HG02763 (cell line): ENCODE measurements around the gene C6orf47.
A peak's percentile ranks its signal among the peaks of the same experiment; 100 is the strongest.

Experiments
- ATAC-seq: cut with Tn5 transposase; IDR thresholded peaks from one replicate; pipeline ENCODE4 v1.9.1; 2021; ENCODE audit warnings: mild to moderate bottlenecking, moderate library complexity; ENCODE audit not compliant: unreplicated experiment

Gene C6orf47

GRCh38 chr6:31636698-31637596 is 23.6 kb downstream of the C6orf47 start:
- no peak for ATAC-seq

GRCh38 chr6:31634969-31635575 is 25.5 kb downstream of the C6orf47 start:
- no peak for ATAC-seq

- no peak for ATAC-seq
Observed at GRCh38 chr6:31634131-31634530, 26.4 kb downstream of the C6orf47 start.

DNA sequence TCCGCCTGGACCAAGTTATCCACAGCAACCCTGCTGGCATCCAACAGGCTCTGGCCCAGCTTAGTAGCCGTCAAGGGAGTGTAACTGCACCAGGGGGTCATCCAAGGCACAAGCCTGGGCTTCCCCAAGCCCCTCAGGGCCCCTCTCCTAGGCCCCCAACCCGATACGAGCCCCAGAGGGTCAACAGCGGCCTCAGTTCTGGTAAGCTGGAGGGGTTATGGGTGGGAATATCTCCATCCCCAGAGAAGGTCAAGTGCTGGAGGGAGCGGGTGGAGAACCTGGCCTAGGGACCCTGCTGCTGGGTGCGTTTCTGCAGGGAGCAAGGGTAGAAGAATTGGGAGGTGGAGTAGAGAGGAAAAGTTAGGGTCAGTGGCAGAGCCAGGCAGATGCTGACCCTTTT is 27.1 kb downstream of the C6orf47 start:
- ATAC-seq, result no peak

DNA sequence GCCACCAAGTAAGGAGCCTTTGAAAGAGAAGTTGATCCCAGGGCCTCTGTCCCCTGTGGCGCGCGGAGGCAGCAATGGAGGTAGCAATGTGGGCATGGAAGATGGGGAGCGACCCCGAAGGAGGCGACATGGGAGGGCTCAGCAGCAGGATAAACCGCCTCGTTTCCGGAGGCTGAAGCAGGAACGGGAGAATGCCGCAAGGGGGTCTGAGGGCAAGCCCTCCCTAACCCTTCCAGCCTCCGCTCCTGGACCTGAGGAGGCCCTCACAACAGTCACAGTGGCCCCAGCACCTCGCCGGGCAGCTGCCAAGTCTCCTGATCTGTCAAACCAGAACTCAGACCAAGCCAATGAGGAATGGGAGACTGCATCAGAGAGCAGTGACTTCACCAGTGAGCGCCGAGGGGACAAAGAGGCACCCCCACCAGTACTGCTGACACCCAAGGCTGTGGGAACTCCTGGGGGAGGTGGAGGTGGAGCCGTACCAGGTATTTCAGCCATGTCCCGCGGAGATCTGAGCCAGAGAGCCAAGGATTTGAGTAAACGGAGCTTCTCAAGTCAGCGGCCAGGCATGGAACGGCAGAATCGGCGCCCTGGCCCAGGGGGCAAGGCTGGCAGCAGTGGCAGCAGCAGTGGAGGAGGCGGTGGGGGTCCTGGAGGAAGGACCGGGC is 28.2 kb downstream of the C6orf47 start:
- ATAC-seq, result no peak

DNA sequence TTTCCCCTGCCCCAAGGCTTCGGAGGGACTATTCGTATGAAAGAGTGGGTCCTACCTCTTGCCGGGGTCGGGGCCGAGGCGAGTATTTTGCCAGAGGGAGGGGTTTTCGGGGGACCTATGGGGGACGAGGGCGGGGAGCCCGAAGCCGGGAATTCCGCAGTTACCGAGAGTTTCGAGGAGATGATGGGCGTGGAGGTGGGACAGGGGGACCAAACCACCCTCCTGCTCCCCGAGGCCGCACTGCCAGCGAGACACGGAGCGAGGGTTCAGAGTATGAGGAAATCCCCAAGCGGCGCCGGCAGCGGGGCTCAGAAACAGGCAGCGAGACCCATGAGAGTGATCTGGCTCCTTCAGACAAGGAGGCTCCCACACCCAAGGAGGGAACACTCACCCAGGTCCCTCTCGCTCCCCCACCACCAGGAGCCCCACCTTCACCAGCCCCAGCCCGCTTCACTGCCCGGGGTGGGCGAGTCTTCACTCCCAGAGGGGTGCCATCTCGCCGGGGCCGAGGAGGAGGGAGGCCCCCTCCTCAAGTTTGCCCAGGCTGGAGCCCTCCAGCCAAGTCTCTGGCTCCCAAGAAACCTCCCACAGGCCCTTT is 28.8 kb downstream of the C6orf47 start:
- ATAC-seq, result no peak

DNA sequence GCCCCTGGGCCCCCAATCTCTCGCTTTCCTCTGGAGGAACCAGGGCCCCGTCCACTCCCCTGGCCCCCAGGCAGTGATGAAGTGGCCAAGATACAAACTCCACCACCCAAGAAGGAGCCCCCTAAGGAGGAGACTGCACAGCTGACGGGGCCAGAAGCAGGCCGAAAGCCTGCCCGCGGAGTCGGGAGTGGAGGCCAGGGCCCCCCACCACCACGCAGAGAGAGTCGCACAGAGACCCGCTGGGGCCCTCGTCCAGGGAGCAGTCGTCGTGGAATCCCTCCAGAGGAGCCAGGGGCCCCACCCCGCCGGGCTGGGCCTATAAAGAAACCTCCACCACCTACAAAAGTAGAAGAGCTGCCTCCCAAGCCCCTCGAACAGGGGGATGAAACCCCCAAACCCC is 29.4 kb downstream of the C6orf47 start:
- ATAC-seq, result no peak

DNA sequence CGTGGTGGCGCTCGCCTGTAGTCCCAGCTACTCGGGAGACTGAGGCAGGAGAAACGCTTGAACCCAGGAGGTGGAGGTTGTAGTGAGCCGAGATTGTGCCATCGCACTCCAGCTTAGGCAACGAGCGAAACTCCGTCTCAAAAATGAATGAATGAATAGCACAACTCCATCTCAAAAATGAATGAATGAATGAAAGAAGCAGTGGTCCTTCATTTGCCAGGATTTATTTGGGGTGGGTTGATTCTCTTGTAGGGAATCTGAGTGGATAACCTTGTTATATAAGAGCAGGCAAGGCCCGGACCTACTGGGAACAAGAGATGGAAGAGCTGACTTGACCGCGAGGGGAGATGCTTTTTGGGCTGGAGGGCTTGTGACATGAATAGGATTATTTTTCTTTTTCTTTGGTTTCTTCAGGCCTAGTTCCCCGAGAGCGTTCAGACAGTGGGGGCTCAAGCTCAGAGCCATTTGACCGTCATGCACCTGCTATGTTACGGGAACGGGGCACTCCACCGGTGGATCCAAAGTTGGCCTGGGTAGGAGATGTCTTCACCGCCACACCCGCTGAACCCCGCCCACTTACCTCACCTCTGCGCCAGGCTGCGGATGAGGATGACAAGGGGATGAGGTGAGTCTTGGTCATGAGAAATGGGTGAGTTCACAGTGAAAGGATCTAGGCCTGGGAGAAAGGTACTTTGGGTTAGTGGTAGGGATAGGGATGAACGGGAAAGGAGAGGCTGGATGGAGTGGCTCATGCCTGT is 30.2 kb downstream of the C6orf47 start:
- no peak for ATAC-seq

DNA sequence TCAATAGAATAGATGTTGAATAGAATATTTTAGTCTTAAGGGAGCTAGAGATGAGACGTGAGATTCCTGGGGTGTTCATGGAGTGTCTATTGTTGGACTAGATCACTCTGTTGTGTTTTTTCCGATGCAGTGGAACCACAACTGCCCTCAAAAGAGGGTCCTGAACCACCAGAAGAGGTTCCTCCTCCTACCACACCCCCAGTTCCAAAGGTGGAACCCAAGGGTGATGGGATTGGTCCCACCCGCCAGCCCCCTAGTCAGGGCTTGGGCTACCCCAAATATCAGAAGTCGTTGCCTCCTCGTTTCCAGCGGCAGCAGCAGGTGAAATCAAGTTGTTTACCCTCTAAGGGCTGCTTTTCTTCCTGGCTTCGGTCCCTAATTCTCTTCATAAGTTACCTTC is 31.6 kb downstream of the C6orf47 start:
- ATAC-seq, result no peak

- no peak for ATAC-seq
Observed at GRCh38 chr6:31627690-31628287, 32.8 kb downstream of the C6orf47 start.

- no peak for ATAC-seq
Observed at GRCh38 chr6:31626952-31627351, 33.6 kb downstream of the C6orf47 start.

DNA sequence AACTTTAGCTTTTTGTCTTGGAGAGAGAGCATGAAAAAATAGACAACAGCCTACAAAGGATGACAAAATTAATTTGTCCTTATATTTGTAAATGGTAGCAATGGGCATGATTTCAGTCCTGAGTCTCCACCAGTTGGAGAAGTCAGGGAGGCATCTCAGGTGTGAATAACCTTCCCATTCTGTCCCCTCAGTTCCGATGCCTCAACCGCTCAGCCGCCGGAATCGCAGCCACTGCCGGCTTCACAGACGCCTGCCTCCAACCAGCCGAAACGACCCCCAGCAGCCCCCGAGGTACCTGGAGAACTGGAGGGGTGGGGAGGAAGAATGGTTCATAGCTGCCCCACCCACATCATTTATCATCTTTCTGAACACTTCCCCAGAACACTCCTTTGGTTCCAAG is 36.5 kb downstream of the C6orf47 start:
- ATAC-seq, result no peak

DNA sequence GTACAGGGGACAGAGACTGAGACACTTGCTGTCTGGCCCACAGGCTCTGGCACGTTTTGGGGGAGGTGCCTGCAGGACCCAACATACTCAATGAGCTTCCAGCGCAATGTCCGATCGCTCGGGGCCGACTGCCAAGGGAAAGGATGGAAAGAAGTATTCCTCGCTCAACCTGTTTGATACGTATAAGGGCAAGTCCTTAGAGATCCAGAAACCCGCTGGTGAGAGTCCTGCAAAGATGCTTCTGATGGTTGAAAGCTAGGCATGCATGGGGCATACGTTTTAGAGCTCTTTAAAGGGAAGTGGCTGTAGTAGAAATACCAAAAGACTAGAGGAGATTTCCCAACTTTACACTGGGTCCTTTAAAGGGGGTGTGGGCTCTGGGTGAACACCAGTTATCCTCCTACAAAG is 37.9 kb downstream of the C6orf47 start:
- ATAC-seq, result no peak

DNA sequence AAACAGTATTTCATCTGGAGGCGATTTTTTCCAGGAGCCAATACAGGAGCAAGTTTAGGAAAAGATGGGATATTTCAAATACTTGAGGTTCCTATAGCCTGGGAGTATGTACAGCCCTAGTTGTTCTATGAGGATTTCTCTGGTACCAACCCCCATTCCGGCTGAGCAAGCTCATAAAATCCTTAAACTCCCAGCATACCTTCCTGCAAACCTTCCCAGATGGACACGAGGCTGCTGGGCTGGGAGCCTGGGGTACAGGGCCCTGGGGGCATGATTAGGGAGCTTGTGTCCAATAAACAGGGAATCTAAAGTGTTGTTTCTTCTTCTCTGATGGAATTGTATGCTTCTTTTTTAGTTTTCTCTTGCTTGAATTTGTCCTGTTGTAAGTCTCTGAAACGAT is 38.6 kb downstream of the C6orf47 start:
- ATAC-seq, result no peak

- no peak for ATAC-seq
Observed at GRCh38 chr6:31621320-31621939, 39.1 kb downstream of the C6orf47 start.

DNA sequence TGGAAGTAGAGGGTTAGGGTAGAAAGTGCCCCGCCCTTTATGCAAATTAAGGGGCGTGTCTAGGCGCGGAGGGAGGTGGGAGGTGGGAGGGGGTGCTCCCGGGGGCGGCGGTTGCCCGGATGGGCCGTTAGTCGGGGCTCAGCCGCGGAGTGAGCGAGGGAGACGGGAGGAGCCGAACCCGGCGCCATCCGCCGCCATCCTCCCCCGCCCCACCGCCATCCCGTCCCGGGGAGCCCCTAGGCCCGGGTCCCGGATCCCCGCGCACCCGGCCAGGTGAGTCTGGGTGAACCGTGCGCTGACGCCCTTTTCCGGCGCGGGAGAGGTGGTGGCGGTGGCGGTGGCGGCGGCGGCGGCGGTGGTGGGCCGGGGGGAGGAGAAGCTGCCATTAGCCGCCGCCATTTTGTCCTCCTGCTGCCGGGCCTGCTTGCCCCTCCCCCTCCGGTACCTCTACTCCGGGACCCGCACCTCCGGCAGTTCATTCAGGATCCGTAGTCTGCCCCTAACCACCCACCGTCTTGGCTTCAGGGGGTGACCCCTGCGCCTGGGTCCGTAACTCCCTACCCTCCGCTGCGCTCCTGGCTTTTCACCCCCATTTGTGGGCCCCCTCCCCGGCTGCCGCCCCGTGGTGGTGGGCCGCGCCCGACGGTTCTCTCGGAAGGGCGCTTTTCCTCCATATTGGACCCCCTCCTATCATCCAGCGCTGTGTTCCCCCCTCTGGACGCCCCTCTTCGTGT is 39.8 kb downstream of the C6orf47 start, which contains the start of gene PRRC2A:
PRRC2A (plus strand) TSS at position 130 of the 734 bp plus-strand sequence. CDS start 2,075 bp downstream, outside the sequence.
- ATAC-seq, result peak; percentile 52

- ATAC-seq, result peak; percentile 77
Observed at GRCh38 chr6:31619805-31620585, 40.6 kb downstream of the C6orf47 start.

GRCh38 chr6:31617010-31617409 is 43.6 kb downstream of the C6orf47 start:
- ATAC-seq, result no peak
